GM12892 (cell line): Measurements from ENCODE around the gene IGFBP5.

Experiments
- POLR2A ChIP-seq: IDR thresholded peaks from 2 replicates; pipeline ENCODE4 v1.6.1; 2011; ENCODE audit warnings: low read depth, low read length, control low read depth
- POLR2AphosphoS5 ChIP-seq: IDR thresholded peaks from 2 replicates; pipeline ENCODE4 v1.6.1; 2011; ENCODE audit warnings: low read depth, low read length, control low read depth

GRCh38 chr2:216634370-216635148 lies 60.8 kb downstream of the IGFBP5 start:
- TF ChIP-seq POLR2A (no peak), POLR2AphosphoS5 (no peak)
